ENCODE data around the gene PTPRF.
"Not testable (repeated sequence)": the region's sequence is repeated elsewhere in the genome, so short reads cannot be mapped to it uniquely, and the experiment has no call there.

Gene PTPRF

GRCh38 chr1:43538969-43539368, 8.3 kb downstream of the PTPRF start:
- no peak for DNase-seq

GRCh38 chr1:43539726-43540434, 9.2 kb downstream of the PTPRF start:
- no peak for DNase-seq

- DNase-seq = no peak
These were observed 10.0 kb downstream of the PTPRF start for GRCh38 chr1:43540653-43541071.

- DNase-seq = no peak
These were observed 10.5 kb downstream of the PTPRF start for GRCh38 chr1:43541141-43541540.

- DNase-seq = no peak
These were observed 11.2 kb downstream of the PTPRF start for GRCh38 chr1:43541721-43542401.

- no peak for DNase-seq
These were observed 12.1 kb downstream of the PTPRF start for GRCh38 chr1:43542527-43543458.

- DNase-seq = no peak
These were observed 12.9 kb downstream of the PTPRF start for GRCh38 chr1:43543567-43543966.

GRCh38 chr1:43545339-43545694, 14.6 kb downstream of the PTPRF start:
- DNase-seq = no peak

GRCh38 chr1:43545695-43546387, 15.2 kb downstream of the PTPRF start:
- peak in 1 of 2 experiments; percentile 38 for DNase-seq

GRCh38 chr1:43546388-43547100, 15.9 kb downstream of the PTPRF start:
- no peak for DNase-seq

GRCh38 chr1:43547538-43548072, 16.9 kb downstream of the PTPRF start:
- peak in 1 of 2 experiments; percentile 44 for DNase-seq

GRCh38 chr1:43548285-43549271, 17.9 kb downstream of the PTPRF start:
- no peak for DNase-seq

- not testable (repeated sequence) for DNase-seq
These were observed 18.7 kb downstream of the PTPRF start for GRCh38 chr1:43549394-43549793.

- no peak for DNase-seq
These were observed 19.4 kb downstream of the PTPRF start for GRCh38 chr1:43549921-43550597.

GRCh38 chr1:43550598-43551246, 20.0 kb downstream of the PTPRF start:
- no peak for DNase-seq

GRCh38 chr1:43551396-43551888, 20.8 kb downstream of the PTPRF start:
- no peak for DNase-seq

GRCh38 chr1:43552059-43552742, 21.5 kb downstream of the PTPRF start:
- DNase-seq = no peak

GRCh38 chr1:43552813-43553212, 22.1 kb downstream of the PTPRF start:
- no peak for DNase-seq

Data from NCI-H524 (cell line).